Measurements from ENCODE around the gene PEAK3.
A peak's percentile ranks its signal among the peaks of the same experiment; 100 is the strongest.

PEAK3 gene

DNA sequence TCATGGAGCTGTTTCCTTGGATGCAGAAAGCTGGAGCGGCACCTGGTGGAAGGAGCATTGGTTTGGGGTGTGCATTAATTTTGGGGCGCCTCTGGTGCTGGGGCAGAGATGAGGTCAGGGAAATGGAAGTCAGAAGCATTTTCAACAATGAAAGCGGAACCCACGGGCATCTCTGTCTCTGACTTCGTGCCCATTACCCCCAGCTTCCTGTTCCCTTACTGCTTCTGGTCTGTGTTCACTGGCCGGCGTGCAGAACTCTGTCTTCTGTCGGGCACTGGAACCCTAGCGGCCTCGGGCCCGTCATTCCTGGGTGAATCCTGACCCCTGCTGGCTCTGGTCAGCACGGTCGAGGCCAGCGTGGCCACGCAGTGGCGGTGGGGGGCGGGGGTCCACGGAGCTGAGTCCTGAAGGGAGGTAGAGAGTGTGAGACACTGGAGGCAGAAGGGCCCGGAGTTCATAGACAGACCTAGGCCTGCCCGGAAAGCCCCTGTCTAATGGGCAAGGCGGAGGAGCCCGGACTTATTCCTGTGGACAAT, 33.9 kb upstream of the PEAK3 start:
- DNase-seq (ENCODE audit: low read depth in 2 of 2), result no peak

DNA sequence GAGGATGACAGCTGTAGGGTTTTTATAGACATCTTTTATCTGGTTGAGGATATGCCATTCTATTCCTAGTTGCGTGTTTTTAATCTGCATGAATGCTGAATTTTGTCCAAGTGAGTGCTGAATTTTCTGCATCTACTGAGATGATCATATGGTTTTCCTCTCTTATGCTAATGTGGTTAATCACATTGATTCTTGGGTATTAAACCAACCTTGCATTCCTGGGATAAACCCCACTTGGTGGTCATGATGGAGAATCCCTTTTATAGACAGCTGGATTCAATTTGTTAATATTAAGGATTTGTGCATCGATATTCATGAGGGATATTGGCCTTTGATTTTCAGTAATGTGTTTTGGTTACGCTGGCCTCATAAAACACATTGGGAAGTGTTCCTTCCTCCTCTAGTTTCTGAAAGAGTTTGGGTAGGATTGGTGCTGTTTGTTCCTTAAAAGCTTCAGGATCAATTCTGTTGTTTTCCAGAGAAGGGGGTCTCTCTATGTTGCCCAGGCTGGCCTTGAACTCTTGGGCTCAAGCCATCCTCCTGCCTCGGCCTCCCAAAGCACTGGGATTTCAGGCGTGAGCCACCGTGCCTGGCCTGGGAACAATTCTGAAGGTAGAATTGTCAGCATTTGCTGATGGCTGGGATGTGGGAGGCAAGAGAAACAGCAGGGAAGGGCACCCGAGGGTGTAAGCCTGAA, 33.3 kb upstream of the PEAK3 start:
- no peak for DNase-seq (ENCODE audit: low read depth in 2 of 2)

DNA sequence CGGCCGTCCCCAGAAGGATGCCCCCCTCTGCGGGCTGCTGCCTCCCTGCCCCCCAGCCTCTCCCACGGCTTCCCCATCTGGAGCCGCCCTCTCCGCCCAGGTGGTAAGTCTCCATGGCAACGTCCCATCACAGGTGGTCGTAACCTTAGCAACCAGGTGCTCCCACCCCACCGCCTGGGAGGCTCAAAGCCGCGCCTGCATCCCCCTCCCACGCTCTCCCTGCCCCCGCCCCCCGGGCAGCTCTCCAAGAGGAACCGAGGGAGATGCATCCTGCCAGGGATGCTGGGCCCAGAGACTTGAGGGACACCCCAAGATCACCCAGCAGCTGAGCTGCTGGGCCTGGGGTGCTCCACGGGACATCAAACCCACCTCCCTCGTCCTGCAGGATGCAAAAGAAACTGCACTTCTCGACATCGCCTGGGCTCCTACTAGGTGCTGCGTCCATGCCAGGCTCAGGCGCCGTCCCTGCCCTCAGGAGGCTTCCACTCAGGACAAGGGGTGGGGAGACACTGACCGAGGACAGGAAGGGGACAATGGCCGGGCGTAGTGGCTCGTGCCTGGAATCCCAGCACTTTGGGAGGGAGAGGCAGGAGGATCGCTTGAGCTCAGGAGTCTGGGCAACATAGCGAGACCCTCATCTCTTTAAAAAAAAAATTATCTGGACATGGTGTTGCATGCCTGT, 31.0 kb upstream of the PEAK3 start:
- DNase-seq (ENCODE audit: low read depth in 2 of 2), result no peak

DNA sequence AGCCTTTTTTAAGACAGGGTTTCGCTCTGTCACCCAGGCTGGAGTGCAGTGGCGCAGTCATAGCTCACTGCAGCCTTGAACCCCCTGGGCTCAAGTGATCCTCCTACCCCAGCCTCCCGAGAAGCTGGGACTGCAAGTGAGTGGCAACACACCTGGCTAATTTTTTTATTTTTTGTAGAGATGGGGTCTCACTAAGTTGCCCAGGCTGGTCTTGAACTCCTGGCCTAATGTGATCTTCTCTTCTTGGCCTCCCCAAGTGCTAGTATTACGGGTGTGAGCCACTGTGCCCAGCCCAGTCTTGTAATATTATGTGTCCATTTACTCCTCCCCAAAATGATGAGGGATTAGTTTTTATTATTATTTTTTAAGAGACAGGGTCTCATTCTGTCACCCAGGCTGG, 29.1 kb upstream of the PEAK3 start:
- no peak for DNase-seq (ENCODE audit: low read depth in 2 of 2)

DNA sequence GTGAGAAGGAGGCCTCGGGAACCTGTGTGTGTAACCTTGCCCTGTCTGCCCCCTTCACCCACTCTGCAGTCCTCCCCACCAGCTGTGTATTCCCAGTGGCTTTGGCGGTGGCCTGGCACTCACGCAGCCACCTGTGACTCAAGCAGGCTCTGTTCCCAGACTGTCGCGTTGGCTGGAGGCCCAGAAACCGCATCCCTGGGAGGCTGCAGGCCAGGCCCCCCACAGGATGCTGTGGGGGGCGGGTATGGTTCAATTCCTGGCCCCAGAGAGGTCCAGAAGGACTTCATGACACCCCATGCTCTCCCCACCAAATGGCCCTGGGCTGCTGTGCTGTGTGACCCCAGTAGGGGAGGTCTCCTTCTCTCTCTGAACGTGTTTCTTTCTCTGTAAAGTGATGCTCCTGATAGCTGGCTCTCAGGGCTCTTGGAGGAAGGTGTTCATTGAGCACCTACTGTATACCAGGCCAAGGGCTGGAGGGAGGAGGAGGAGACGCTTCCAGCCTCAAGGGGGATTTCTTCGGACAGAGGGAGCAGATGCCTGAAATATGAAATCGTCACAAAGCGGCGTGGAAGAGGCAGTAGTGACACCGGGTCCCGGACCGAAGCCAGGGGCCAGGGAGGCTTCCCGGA, 27.9 kb upstream of the PEAK3 start:
- no peak for DNase-seq (ENCODE audit: low read depth in 2 of 2)

DNA sequence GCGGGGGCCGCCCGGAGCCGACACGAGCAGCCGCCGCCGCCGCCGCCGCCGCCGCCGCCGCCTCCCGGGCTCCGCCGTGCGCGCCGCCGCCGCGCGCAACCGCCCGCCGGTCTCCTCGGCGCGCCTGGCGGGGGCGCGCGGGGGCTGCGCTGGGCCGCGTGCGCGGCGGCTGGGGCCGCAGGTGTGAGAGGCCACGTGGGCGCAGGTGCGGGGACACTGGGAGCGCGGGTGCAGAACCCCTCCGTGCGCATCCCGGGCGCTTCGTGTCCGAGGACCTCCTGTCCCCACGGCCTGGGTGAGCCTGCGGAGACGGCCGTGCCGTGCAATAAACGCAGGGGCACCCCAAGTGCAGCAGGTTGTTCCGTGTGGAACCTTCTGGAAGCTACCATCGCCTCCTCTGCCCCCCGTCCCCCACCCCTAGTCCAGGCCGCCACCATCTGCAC, 26.2 kb upstream of the PEAK3 start, which contains the start of gene LINGO3:
TSS of gene LINGO3 (minus strand) at position 41 of the 443 bp plus-strand sequence. CDS start 16,378 bp downstream, outside the sequence.
- DNase-seq (ENCODE audit: low read depth in 2 of 2), result no peak

DNA sequence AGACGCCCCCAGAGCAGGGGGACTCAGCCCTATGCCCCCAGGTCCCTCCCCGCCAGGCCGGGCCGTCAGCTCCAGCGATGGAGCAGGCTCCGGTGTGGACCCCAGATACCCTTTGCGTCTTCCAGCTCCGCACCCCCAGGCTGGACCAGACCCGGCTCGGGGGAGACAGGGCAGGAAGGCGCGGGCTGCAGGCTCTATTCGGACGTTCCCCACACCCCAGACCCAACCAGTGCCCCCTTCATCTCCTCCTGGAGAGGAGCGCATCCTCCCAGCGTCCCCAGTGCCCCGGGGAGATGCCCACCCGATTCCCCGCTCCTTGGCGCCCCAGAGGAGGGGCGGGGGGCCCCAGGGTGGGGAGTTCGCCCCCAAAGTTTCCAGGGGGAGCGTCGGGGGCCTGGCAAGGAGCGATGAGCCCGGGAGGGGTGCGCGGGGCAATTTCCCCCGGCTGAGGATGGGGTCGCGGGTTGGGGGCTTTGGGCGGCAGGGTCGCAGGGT, 25.6 kb upstream of the PEAK3 start:
- no peak for DNase-seq (ENCODE audit: low read depth in 2 of 2)

DNA sequence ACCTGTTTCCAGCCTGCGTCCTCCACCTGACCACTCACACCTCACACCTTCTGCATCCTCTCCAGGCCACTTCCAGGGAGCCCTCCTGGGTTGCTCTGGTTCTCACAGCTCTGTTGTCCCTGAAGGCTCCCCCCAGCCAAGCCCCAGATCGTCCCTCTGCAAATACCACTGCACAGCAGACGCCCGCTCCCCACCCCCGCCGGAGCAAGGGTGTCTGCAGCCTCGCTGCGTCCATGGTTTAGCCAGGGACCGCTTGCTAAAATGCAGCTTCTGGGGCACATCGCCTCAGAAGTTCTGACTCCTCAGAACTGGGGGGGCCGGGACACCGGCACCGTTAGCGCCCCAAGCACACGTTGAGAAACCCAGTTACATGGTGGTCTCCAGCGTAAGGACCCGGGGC, 25.0 kb upstream of the PEAK3 start:
- no peak for DNase-seq (ENCODE audit: low read depth in 2 of 2)

DNA sequence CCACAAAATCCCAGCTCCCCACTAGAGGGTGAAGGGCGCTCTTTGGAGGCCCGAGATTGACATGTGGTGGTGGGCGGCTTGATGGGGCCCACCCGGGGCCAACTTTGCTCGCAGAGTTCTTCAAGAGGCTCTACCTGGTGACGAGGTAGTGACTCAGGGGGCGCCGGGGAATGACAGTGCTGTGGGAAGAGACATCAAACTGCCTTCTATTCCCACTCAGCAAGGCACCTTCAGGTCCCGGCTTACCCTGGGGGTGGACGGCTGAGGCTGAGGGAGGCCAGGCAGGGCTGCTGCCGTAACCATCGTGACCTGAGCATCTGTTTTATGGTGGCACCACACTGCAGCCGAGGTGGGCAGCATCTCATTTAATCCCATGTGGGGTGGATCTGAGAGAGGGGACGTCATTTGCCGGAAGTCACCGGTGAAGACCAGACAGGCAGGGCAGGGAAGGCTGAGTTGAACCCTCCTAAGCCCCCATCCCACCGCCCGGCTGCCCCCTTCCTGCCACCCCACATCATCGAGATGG, 24.4 kb upstream of the PEAK3 start:
- DNase-seq (ENCODE audit: low read depth in 2 of 2), result no peak

DNA sequence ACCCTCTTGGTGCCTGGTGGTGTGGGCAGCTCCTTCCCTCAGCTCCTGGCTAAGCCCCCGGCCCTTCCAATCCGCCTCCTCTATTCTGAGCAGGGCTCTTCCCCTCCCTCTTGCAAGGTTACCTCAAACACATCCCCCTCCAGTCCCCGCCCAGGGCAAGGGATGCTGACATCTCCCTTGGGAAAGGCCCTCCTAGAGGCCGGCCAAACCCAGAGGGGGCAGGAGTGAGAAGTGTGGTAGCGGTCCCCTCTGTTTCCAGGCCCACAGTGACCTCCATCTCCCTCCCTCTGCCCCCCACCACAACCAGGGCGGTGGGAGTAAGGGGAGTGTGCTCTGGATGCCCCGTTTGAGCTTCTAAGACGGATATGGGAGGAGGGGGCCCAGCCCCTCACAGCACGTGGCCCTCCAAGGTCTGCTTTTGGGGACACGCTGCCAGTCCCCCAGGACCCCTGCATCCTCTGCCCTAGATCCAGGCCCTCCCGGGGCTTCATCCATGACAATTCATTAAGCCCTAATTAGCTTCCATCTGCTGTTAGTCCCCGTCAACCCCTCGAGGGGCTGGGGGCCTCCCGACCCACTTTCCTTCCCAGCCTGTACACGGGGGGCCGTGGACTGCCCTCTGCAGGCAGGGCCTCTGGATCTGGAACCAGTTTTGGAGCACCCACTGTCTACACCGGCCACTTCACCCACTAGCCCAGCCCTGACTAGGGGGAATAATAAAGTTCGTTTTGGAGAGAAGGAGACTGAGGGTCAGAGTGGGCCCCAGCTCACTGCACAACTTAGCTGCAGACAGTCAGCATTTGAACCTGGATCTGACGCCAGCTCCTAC, 23.7 kb upstream of the PEAK3 start:
- no peak for DNase-seq (ENCODE audit: low read depth in 2 of 2)

DNA sequence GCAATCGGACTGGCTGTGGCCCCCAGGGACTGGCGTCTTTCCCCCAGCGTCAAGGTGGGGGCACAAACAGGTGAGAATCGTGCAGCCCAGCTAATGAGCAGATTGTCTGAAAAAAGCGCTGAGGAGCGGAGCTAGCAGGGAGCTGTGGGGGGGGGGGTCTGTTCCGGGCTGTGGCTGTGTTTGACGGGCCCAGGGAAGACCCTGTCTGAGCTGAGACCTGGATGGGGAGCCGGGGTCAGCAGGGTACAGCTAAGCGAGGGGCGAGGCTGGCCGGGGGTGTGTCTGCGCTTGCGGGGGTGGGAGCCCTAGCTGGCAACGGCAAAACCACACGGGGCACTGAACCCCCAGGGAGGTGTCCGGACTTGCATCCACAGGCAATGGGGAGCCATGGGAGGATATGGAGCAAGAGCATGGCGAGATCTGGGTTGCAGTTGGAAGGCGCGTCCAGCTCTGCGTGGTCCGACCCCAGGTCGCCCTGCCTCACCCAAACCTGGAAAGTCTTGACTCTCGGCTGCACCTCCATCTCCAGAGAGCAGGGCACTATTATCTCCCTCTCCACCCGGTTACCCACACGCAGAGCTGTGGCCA, 21.3 kb upstream of the PEAK3 start:
- no peak for DNase-seq (ENCODE audit: low read depth in 2 of 2)

DNA sequence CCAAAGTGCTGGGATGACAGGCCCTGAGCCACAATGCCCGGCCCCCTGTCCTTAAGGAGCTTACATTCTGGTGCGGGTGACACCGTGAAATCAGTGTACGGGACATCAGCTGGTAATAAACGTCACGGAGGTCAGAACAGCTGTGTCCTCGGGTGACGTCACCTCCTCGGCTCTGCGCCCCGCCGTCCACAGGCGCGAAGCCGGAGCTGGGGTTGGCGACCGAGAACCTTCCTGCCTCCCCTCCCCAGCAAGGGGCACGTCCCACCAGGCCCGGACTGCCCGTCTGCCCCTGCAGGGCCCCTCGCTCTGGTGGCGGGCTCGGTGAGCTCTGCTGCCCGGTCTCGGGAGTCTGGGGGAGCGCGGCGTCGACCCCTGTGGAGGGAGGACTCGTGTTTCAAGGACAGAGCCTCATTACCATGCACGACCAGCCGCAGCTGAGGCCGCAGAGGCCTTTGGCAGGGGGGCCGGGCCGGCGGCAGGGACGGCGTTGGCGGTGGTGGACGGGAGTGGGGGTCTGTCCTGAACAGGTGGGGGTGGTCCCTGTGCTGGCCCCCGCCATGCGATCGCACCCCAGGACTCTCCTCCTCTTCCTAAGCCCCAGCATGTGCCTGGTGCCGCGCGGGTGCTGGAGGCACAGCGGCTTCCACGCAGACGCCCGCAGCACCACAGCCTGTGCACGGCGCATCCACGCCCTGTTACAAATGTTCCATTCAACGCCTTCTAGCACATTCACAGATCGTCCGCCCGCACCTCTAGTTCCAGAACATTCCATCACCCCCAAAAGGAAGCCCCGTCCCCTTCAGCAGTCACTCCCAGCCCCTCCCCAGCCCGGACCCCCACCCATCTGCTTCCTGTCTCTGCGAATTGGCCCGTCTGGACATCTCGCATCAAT, 20.6 kb upstream of the PEAK3 start:
- no peak for DNase-seq (ENCODE audit: low read depth in 2 of 2)

DNA sequence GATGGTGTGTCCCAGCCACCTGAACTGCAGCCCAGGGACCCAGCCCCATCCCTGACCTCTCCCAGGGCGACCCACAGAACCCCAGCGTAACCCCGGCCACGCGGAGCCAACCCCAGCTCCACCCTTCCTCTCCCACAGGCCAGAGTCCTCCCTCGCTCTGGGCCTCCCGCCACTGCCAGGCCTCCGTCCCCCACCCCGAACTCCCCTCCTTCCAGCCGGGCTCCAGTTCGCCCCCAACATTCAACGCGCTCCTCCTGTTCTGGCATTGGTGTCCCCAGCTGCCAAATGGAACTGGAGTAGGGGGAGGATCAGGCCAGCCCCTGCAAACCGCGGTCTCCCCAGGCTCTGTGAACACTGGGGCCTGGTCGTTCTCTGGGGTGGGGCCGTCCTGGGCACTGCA, 18.6 kb upstream of the PEAK3 start:
- no peak for DNase-seq (ENCODE audit: low read depth in 2 of 2)

DNA sequence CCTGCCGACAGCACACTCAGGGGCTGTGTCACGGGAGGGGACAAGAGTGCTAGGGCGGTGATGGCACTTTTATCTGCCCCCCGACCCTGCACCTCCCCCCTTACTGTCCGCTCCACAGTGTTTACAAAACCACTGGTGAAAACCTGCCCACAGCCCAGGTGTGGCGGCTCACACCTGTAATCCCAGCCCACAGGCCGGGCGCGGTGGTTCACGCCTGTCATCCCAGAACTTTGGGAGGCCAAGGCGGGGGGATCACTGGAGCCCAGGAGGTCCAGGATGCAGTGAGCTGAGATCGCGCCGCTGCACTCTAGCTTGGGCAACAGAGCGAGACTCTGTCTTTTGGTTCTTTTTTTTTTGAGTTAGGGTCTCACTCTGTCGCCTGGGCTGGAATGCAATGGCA, 14.2 kb upstream of the PEAK3 start:
- no peak for DNase-seq (ENCODE audit: low read depth in 2 of 2)

DNA sequence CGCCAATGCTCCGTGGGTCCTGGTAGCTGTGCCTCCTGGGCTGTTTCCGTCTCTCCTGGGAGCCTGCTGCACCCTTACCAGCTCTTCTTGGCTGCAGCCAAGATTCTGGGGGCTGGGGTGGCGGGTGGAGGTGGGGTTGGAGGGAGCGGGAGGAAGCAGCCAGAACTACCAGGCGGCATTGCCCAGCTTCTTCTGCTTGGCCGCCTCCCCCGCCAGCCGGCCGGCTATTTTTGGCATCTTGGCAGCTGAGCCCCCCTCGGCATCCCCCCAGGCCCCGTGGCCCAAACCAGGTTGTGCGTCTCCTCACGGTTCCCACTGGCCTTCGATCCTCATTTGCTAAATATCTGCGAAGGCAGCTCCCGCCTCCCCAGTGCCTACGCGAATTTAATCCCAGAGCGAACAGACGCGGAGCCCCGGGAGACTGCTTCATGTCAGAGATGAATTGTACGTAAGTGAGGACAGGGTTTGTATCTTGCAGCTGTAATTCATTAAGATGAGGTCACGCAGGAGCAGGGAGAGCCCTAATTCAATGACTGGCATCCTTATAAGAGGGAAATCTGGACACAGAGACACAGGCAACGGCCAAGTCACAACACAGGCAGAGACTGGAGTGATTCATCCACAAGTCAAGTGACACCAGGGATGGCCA, 12.8 kb upstream of the PEAK3 start:
- no peak for DNase-seq (ENCODE audit: low read depth in 2 of 2)

DNA sequence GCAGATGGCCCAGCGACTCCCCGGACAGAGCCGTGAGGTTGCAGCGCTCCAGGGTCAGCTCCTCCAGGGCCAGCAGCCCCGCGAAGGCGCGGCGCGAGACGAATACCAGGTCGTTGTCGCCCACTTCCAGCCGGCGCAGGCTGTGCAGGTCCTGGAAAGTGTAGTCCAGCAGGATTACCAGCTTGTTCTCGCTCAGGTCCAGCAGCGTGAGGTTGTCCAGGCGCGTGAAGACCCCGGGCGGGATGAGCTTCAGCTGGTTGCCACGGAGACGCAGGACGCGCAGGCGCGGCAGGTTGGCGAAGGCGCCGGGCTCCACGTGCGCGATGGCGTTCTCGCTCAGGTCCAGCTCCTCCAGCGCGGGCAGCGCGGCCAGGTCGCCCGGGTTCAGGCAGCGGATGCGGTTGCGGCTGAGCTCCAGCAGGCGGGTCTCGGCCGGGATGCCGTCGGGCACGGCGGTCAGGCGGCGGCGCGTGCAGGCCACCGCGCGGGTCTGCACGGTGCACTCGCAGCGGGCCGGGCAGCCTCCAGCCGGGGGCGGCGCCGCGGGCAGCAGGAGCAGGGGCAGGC, 9.3 kb upstream of the PEAK3 start:
- no peak for DNase-seq (ENCODE audit: low read depth in 2 of 2)

DNA sequence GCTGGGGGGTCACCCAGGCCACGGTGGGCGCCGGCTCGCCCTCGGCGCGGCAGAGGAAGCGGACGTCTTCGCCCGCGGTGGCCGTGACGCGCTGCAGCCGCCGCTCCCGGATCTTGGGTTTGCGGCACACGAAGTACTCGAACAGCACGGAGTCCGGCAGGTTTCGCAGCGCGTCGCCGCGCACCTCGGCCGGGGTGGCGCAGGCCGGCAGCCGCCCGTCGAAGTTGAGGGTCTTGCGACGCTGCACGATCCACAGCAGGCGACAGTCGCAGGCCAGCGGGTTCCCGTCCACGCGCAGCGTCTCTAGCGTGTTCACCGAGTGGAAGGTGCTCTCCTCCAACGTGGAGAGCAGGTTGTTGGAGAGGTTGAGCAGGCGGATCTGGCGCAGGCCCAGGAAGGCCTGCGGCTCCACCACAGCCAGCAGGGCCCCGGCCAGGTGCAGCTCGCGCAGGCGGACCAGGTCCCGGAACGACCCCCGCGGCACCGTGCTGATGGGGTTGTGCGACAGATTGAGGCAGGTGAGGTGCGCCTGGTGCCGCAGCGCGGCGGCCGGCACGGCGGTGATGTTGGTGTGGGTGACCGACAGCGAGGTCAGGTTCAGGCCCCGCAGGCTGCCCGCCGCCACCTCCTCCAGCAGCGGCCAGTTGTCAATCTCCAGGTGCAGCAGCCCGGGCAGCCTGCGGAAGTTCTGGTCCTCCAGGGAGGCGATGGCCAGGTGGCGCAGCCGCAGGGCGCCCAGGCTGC, 8.6 kb upstream of the PEAK3 start:
- no peak for DNase-seq (ENCODE audit: low read depth in 2 of 2)

DNA sequence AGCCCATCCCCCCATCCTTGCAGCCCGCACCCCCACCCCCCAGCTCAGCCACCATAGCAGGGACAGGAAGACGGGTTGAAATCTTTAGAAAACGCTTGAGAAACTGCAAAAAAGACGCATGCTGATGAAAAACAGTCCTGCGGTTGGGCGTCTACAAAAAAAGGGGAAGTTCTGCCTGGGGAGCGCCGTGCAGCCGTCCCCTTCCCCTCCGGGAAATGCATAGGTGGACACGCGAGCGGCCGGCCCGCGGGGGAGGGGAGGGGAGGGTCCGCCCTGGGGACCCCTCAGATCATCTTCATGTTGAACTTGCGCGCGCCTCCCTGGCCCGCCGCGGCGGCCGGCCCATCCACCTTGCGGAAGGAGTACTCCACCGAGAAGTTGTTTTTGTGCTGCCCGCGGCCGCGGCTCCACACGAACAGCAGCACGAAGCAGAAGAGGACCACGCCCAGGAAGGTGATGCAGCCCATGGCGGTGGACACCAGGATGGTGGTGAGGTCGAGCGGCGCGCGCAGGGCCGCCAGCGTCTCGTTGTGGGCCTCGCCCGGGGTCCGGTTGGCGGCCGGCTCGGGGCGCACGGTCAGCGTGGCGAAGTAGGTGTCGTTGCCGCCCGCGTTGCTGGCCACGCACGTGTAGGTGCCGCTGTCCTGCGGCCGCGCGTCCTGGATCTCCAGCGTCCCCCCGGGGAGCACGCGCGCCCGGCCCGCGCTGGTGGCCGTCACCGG, 7.9 kb upstream of the PEAK3 start:
- peak in 1 of 2 donors; percentile 25 for DNase-seq (ENCODE audit: low read depth in 2 of 2)
